ENCODE data around the gene PTPRG. TPM values are rescaled to one million over a fixed set of nuclear protein-coding genes. Genes with fewer than 3 reads are reported as not detected.

The PTPRG gene
- total RNA-seq, 2 donors from 2014 or later, result 76.5 to 108 TPM

DNA sequence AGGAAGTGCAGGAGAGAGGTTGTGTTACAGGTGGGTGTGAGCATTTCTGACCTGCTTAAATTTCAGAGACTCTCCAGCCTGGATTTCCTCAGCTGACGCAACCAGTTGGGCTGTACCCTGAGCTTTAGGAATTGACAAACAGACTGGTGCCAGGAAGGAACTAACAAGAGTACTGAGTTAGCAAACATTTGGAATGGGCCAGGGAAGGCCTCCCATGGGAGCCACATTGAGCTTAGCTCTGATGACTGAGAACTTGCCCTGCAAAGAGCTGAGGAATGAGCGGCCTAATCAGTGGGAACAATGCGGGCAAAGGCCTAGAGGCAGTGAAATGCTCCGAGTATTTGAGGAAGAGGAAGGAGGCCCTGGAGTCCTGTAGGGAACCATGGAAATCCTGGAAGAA, 557.8 kb downstream of the PTPRG start:
- no peak overlapping the region for H3K4me3 ChIP-seq (ENCODE audit: low read length)
- H3K4me1 ChIP-seq (ENCODE audit: control insufficient read depth, insufficient read depth, low read length), result no peaks in the 10 kb centered on the region
- no peak overlapping the region for H3K27ac Mint-ChIP-seq
- DNase-seq, result no peak
- peaks cover 7% of the 10 kb centered on the region for H3K9me3 Mint-ChIP-seq
- no peaks in the 10 kb centered on the region for H3K4me1 Mint-ChIP-seq
- H3K9ac ChIP-seq (ENCODE audit: extremely low read depth, low read length, poor library complexity, severe bottlenecking), result no peak overlapping the region
- H3K36me3 ChIP-seq (ENCODE audit: control insufficient read depth, insufficient read depth, low read length), result no peaks in the 10 kb centered on the region
- H3K4me3 Mint-ChIP-seq, result no peak overlapping the region
- TF ChIP-seq, protein P1, sequence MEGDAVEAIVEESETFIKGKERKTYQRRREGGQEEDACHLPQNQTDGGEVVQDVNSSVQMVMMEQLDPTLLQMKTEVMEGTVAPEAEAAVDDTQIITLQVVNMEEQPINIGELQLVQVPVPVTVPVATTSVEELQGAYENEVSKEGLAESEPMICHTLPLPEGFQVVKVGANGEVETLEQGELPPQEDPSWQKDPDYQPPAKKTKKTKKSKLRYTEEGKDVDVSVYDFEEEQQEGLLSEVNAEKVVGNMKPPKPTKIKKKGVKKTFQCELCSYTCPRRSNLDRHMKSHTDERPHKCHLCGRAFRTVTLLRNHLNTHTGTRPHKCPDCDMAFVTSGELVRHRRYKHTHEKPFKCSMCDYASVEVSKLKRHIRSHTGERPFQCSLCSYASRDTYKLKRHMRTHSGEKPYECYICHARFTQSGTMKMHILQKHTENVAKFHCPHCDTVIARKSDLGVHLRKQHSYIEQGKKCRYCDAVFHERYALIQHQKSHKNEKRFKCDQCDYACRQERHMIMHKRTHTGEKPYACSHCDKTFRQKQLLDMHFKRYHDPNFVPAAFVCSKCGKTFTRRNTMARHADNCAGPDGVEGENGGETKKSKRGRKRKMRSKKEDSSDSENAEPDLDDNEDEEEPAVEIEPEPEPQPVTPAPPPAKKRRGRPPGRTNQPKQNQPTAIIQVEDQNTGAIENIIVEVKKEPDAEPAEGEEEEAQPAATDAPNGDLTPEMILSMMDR (conservative IDR thresholded peaks at IDR 0.05), result no peak
- no peak overlapping the region for H3K27ac ChIP-seq (ENCODE audit: low read depth, low read length)
- peaks cover 11% of the 10 kb centered on the region for H3K9me3 ChIP-seq (ENCODE audit: control insufficient read depth, low read length)
- no peaks in the 10 kb centered on the region for H3K27me3 Mint-ChIP-seq (ENCODE audit: insufficient read depth)
- no peaks in the 10 kb centered on the region for H3K27me3 ChIP-seq (ENCODE audit: control insufficient read depth, insufficient read depth, low read length, poor library complexity, severe bottlenecking)
- 96% methylated on average over 4 of the region's 4 CpGs for WGBS, 2 experiments (ENCODE audit: insufficient coverage in 1 of 2, insufficient read length in 1 of 2)
- peaks cover 22% of the 10 kb centered on the region for H3K36me3 Mint-ChIP-seq (ENCODE audit: low read depth)

DNA sequence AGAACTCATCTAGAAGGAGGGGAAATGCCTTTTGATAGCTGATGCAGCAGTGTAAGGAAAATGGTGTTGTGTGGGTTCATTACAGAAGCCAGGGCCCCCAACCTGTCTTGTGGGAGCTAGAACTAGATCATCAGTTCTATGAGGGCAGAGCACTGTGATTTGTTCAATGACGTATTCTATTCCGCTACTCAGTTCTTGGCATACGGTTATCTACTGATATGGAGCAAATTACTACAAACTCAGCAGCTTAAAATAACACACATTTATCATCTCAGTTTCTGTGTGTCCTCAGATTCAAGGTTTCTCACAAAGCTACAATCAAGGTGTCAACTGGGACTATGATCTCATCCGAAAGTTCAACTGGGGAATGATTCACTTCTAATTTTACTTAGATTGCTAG, 561.4 kb downstream of the PTPRG start:
- no peaks in the 10 kb centered on the region for H3K27me3 Mint-ChIP-seq (ENCODE audit: insufficient read depth)
- no peaks in the 10 kb centered on the region for H3K4me1 ChIP-seq (ENCODE audit: control insufficient read depth, insufficient read depth, low read length)
- 59 to 65% methylated on average over 4 of the region's 4 CpGs for WGBS, 2 experiments (ENCODE audit: insufficient coverage in 1 of 2, insufficient read length in 1 of 2)
- H3K9me3 ChIP-seq (ENCODE audit: control insufficient read depth, low read length), result peaks cover 11% of the 10 kb centered on the region
- no peak overlapping the region for H3K9ac ChIP-seq (ENCODE audit: extremely low read depth, low read length, poor library complexity, severe bottlenecking)
- H3K4me3 ChIP-seq (ENCODE audit: low read length), result no peak overlapping the region
- peaks cover 7% of the 10 kb centered on the region for H3K9me3 Mint-ChIP-seq
- TF ChIP-seq, protein P1 (conservative IDR thresholded peaks at IDR 0.05), result no peak
- H3K4me3 Mint-ChIP-seq, result no peak overlapping the region
- H3K27ac ChIP-seq (ENCODE audit: low read depth, low read length), result no peak overlapping the region
- H3K27me3 ChIP-seq (ENCODE audit: control insufficient read depth, insufficient read depth, low read length, poor library complexity, severe bottlenecking), result no peaks in the 10 kb centered on the region
- DNase-seq, result no peak
- H3K27ac Mint-ChIP-seq, result no peak overlapping the region
- no peaks in the 10 kb centered on the region for H3K4me1 Mint-ChIP-seq
- no peaks in the 10 kb centered on the region for H3K36me3 ChIP-seq (ENCODE audit: control insufficient read depth, insufficient read depth, low read length)
- H3K36me3 Mint-ChIP-seq (ENCODE audit: low read depth), result peaks cover 20% of the 10 kb centered on the region

DNA sequence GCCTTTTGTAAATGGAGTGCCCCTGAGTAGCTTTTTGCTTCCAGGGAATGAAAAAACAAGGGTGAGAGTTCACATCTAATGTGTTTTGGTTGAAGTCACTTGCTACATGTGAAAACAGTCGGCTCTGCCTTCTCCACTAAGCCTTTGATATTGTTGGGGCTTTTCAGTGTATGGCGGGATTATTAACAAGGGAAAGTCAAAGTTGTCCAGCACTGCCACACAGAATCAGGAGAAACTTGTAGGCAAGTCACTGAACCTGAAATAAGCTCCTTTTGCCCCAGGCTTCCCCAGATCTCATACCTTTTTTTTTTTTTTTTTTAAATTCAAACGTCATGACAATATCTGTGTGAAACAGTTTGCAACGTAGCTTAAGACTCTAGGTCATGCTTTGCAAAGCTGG, 564.0 kb downstream of the PTPRG start:
- Mint-ChIP-seq H3K27ac (no peak overlapping the region), H3K36me3 (ENCODE audit: low read depth) (peaks cover 8% of the 10 kb centered on the region), H3K4me3 (no peak overlapping the region), H3K4me1 (no peaks in the 10 kb centered on the region), H3K9me3 (peaks cover 7% of the 10 kb centered on the region), H3K27me3 (ENCODE audit: insufficient read depth) (no peaks in the 10 kb centered on the region)
- WGBS, 2 experiments (ENCODE audit: insufficient coverage in 1 of 2, insufficient read length in 1 of 2), result 89 to 100% methylated on average over 1 to 4 of the region's 4 CpGs
- no peaks in the 10 kb centered on the region for H3K27me3 ChIP-seq (ENCODE audit: control insufficient read depth, insufficient read depth, low read length, poor library complexity, severe bottlenecking)
- H3K9ac ChIP-seq (ENCODE audit: extremely low read depth, low read length, poor library complexity, severe bottlenecking), result no peak overlapping the region
- H3K4me1 ChIP-seq (ENCODE audit: control insufficient read depth, insufficient read depth, low read length), result no peaks in the 10 kb centered on the region
- DNase-seq, result no peak
- no peaks in the 10 kb centered on the region for H3K36me3 ChIP-seq (ENCODE audit: control insufficient read depth, insufficient read depth, low read length)
- H3K4me3 ChIP-seq (ENCODE audit: low read length), result no peak overlapping the region
- TF ChIP-seq, protein P1 (conservative IDR thresholded peaks at IDR 0.05), result no peak
- H3K9me3 ChIP-seq (ENCODE audit: control insufficient read depth, low read length), result peaks cover 16% of the 10 kb centered on the region
- H3K27ac ChIP-seq (ENCODE audit: low read depth, low read length), result no peak overlapping the region
